Muscle layer of colon (tissue), 2 donors: Measurements from ENCODE around the gene LSM14A.
"Not testable (repeated sequence)": the region's sequence is repeated elsewhere in the genome, so short reads cannot be mapped to it uniquely, and the experiment has no call there.

Experiments used
- H3K27ac ChIP-seq: one replicate; pipeline ENCODE4 v1.7.0; 2013; ENCODE audit warnings: low read depth, mild to moderate bottlenecking, low read length, moderate library complexity
- H3K27me3 ChIP-seq, 2 donors: one replicate each; pipeline ENCODE4 v1.7.0; 2013; ENCODE audit warnings: low read length in 2 of 2, mild to moderate bottlenecking in 2 of 2; ENCODE audit not compliant: insufficient read depth in 2 of 2, control insufficient read depth in 1 of 2
- H3K36me3 ChIP-seq: one replicate; pipeline ENCODE4 v1.7.0; 2013; ENCODE audit warnings: mild to moderate bottlenecking, low read length; ENCODE audit not compliant: insufficient read depth
- H3K4me1 ChIP-seq: one replicate; pipeline ENCODE4 v1.7.0; 2013; ENCODE audit warnings: mild to moderate bottlenecking, low read length; ENCODE audit not compliant: insufficient read depth
- H3K4me3 ChIP-seq, 2 donors: one replicate each; pipeline ENCODE4 v1.7.0; 2013; ENCODE audit warnings: low read length in 2 of 2, low read depth in 1 of 2, mild to moderate bottlenecking in 1 of 2, moderate library complexity in 1 of 2
- H3K9ac ChIP-seq: one replicate; pipeline ENCODE4 v1.7.0; 2013; ENCODE audit warnings: low read length
- H3K9me3 ChIP-seq: one replicate; pipeline ENCODE4 v1.7.0; 2013; ENCODE audit warnings: mild to moderate bottlenecking, low read length
- donor health status: abdominal sarcoma.
- donor health status: Adenocarcinoma of cecum.

LSM14A gene

GRCh38 chr19:34193876-34194275 is 21.6 kb downstream of the LSM14A start:
- Histone ChIP-seq H3K36me3 (peaks cover 20% of the 10 kb centered on the region), H3K27me3 (no peaks in the 10 kb centered on the region), H3K4me1 (peaks cover 8% of the 10 kb centered on the region), H3K9ac (no peak overlapping the region), H3K9me3 (no peaks in the 10 kb centered on the region), H3K27ac (no peak overlapping the region), H3K4me3 (no peak overlapping the region)

- Histone ChIP-seq H3K27ac (no peak overlapping the region), H3K36me3 (peaks cover 16% of the 10 kb centered on the region), H3K9me3 (no peaks in the 10 kb centered on the region), H3K9ac (no peak overlapping the region), H3K4me1 (no peaks in the 10 kb centered on the region), H3K27me3 (no peaks in the 10 kb centered on the region), H3K4me3 (no peak overlapping the region)
These were observed 28.8 kb downstream of the LSM14A start for GRCh38 chr19:34201133-34201532.

GRCh38 chr19:34205324-34205723 is 33.0 kb downstream of the LSM14A start:
- not testable (repeated sequence) for H3K9me3 ChIP-seq, H3K27me3 ChIP-seq, H3K27ac ChIP-seq, H3K4me1 ChIP-seq, H3K4me3 ChIP-seq, H3K9ac ChIP-seq
- H3K36me3 ChIP-seq = peaks cover 13% of the 10 kb centered on the region

- H3K9ac ChIP-seq = no peak overlapping the region
- peaks cover 26% of the 10 kb centered on the region for H3K36me3 ChIP-seq
- H3K4me3 ChIP-seq = no peak overlapping the region
- no peaks in the 10 kb centered on the region for H3K4me1 ChIP-seq
- H3K27me3 ChIP-seq = no peaks in the 10 kb centered on the region
- H3K27ac ChIP-seq = no peak overlapping the region
- H3K9me3 ChIP-seq = no peaks in the 10 kb centered on the region
These were observed 36.1 kb downstream of the LSM14A start for GRCh38 chr19:34208291-34208884.

- H3K9ac ChIP-seq = no peak overlapping the region
These were observed 37.4 kb downstream of the LSM14A start for GRCh38 chr19:34209726-34210125.

GRCh38 chr19:34213283-34213682 is 41.0 kb downstream of the LSM14A start:
- Histone ChIP-seq H3K9me3 (no peaks in the 10 kb centered on the region), H3K27me3 (no peaks in the 10 kb centered on the region), H3K4me1 (peaks cover under 1% of the 10 kb centered on the region), H3K36me3 (peaks cover 33% of the 10 kb centered on the region), H3K4me3 (no peak overlapping the region), H3K9ac (no peak overlapping the region), H3K27ac (no peak overlapping the region)

More at GRCh38 chr19:34209726-34210125, 37.4 kb downstream of the LSM14A start:
- no peak overlapping the region for H3K4me3 ChIP-seq
- H3K27ac ChIP-seq = no peak overlapping the region
- no peaks in the 10 kb centered on the region for H3K27me3 ChIP-seq
- H3K4me1 ChIP-seq = no peaks in the 10 kb centered on the region
- H3K36me3 ChIP-seq = peaks cover 26% of the 10 kb centered on the region
- no peaks in the 10 kb centered on the region for H3K9me3 ChIP-seq

- no peaks in the 10 kb centered on the region for H3K27me3 ChIP-seq
- H3K4me3 ChIP-seq = no peak overlapping the region
- no peak overlapping the region for H3K9ac ChIP-seq
- H3K36me3 ChIP-seq = peaks cover 31% of the 10 kb centered on the region
- H3K4me1 ChIP-seq = peaks cover 8% of the 10 kb centered on the region
- no peaks in the 10 kb centered on the region for H3K9me3 ChIP-seq
- H3K27ac ChIP-seq = no peak overlapping the region
These were observed 41.7 kb downstream of the LSM14A start for GRCh38 chr19:34214040-34214439.

- no peaks in the 10 kb centered on the region for H3K9me3 ChIP-seq
- H3K4me3 ChIP-seq = no peak overlapping the region
- no peak overlapping the region for H3K27ac ChIP-seq
- peaks cover 30% of the 10 kb centered on the region for H3K36me3 ChIP-seq
- peaks cover 8% of the 10 kb centered on the region for H3K4me1 ChIP-seq
- no peak overlapping the region for H3K9ac ChIP-seq
- H3K27me3 ChIP-seq = no peaks in the 10 kb centered on the region
These were observed 42.8 kb downstream of the LSM14A start for GRCh38 chr19:34215006-34215665.

GRCh38 chr19:34215666-34216038 is 43.3 kb downstream of the LSM14A start:
- H3K4me1 ChIP-seq = peaks cover 8% of the 10 kb centered on the region
- no peak overlapping the region for H3K27ac ChIP-seq
- no peak overlapping the region for H3K4me3 ChIP-seq
- H3K27me3 ChIP-seq = no peaks in the 10 kb centered on the region
- no peaks in the 10 kb centered on the region for H3K9me3 ChIP-seq
- peaks cover 28% of the 10 kb centered on the region for H3K36me3 ChIP-seq
- no peak overlapping the region for H3K9ac ChIP-seq

GRCh38 chr19:34216745-34217219 is 44.5 kb downstream of the LSM14A start:
- H3K36me3 ChIP-seq = peaks cover 32% of the 10 kb centered on the region
- H3K4me3 ChIP-seq, H3K9ac ChIP-seq, H3K9me3 ChIP-seq, H3K27ac ChIP-seq, H3K27me3 ChIP-seq, H3K4me1 ChIP-seq: not testable (repeated sequence)

- no peaks in the 10 kb centered on the region for H3K27me3 ChIP-seq
- H3K4me1 ChIP-seq = peaks cover 8% of the 10 kb centered on the region
- H3K36me3 ChIP-seq = peaks cover 42% of the 10 kb centered on the region
- H3K9ac ChIP-seq = no peak overlapping the region
- H3K4me3 ChIP-seq = no peak overlapping the region
- no peak overlapping the region for H3K27ac ChIP-seq
- H3K9me3 ChIP-seq = no peaks in the 10 kb centered on the region
These were observed 45.9 kb downstream of the LSM14A start for GRCh38 chr19:34217952-34218817.
